ENCODE measurements around the gene ADGRA1.

The ADGRA1 gene

DNA sequence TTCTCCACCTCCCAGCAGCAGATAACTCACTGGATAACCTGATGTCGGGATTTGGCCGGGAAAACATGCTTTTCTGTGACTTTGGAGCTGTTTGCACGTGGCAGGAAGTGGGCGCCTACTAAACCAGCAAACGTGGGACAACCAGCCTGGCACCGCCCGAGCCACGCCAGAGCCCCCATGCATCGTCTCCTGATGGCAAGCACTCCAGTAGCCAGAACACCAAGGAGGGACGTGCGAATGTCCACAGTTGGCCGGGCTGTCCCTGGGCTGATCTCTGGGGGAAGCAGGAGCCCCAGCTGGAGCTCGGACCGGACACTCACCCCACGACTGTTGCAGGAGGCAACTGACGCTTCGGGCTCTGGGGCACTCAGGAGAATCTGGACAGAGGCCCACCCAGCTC lies 7.1 kb downstream of the ADGRA1 start:
- no peak for DNase-seq (ENCODE audit: low read depth)

- DNase-seq (ENCODE audit: low read depth): no peak
Observed at GRCh38 chr10:133095586-133095985, 7.9 kb downstream of the ADGRA1 start.

DNA sequence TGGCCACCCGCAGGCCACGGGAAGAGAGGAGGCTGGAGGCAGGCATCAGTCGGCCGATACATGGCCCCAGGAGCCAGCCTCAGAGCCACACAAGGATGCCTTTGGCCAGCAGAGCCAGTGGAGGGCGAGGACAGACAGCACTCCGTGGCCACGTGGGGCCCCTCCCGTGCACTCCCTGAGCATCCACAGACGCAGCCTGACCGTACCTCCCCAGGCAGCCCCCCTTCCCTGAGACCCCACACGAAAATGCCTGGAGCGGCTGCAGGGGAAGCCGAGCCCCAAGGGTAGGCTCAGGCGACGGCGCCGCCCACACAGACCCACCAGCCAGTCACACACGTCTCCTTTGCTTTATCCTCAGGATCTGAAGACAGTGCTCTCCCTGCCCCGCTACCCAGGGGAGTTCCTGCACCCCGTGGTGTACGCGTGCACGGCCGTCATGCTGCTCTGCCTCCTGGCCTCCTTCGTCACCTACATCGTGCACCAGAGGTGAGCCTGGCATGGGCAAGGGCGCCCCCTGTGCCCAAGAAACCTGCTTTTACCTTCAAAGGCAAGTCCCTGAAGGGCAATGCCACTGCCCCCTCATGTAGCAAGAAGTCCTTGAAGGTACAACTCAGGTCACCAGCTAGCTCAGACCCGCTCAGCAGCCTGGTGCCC lies 9.0 kb downstream of the ADGRA1 start:
- no peak for DNase-seq (ENCODE audit: low read depth)

DNA sequence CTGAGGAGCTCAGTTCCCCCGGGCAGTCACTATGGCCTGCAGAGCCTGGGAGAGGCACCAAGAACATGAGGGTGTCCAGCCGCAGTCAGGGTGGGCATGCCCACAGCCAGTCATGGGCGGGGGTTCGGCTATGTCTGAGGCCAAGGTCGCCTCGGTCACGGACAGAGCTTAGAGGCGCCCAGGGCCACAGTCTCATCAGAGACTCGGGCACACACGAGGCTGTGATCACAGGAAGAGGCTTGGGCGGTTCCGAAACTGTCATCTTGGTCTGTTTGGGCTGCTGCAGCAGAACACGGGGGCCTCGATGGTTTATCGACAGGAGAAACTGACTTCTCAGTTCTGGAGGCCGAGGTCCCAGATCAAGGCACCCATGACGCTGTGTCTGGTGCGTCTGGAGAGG lies 9.7 kb downstream of the ADGRA1 start:
- DNase-seq (ENCODE audit: low read depth): no peak

- no peak for DNase-seq (ENCODE audit: low read depth)
Observed at GRCh38 chr10:133097961-133098360, 10.2 kb downstream of the ADGRA1 start.

- no peak for DNase-seq (ENCODE audit: low read depth)
Observed at GRCh38 chr10:133098426-133099124, 10.9 kb downstream of the ADGRA1 start.

- DNase-seq (ENCODE audit: low read depth): no peak
Observed at GRCh38 chr10:133099571-133099970, 11.8 kb downstream of the ADGRA1 start.

- DNase-seq (ENCODE audit: low read depth): no peak
Observed at GRCh38 chr10:133100186-133100585, 12.5 kb downstream of the ADGRA1 start.

DNA sequence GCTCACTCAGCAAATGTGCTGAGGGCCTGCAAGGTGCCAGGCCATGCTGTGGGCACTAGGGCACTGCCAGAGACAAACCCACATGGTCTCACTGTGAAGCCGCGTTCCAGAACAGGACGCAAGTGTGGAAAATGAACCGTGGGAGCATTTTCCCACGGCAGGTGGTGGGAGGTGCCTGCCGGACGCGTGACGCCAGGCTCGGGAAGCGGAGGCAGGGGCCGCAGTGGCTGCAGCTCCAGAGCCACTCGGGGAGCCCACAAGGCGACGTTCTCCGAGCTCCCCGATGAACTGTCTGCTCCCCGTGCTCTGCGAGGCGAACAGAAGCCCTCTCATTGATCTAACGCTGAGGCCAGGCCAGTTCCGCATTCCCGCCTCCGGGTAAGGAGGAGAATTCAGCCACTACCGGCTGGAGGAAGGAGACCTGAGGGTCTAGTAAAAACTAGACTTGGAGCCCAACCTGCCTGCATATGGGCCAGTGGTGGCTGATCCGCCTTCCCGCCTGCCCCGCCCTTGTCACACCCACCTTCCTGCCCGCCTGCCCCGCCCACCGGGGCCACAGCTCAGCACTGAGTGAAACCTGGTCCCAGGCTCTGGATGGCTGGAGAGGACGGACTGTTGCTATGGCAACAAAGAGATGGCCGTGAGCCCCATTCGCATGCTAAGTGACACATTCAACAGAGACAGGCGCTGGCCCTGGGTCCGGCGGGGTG lies 13.1 kb downstream of the ADGRA1 start:
- DNase-seq (ENCODE audit: low read depth): no peak

GRCh38 chr10:133101416-133101810 lies 13.7 kb downstream of the ADGRA1 start:
- DNase-seq (ENCODE audit: low read depth): no peak

- DNase-seq (ENCODE audit: low read depth): no peak
Observed at GRCh38 chr10:133102415-133103095, 14.8 kb downstream of the ADGRA1 start.

GRCh38 chr10:133103311-133103910 lies 15.7 kb downstream of the ADGRA1 start:
- DNase-seq (ENCODE audit: low read depth): no peak

- no peak for DNase-seq (ENCODE audit: low read depth)
Observed at GRCh38 chr10:133104068-133104962, 16.6 kb downstream of the ADGRA1 start.

GRCh38 chr10:133104963-133105640 lies 17.4 kb downstream of the ADGRA1 start:
- no peak for DNase-seq (ENCODE audit: low read depth)

DNA sequence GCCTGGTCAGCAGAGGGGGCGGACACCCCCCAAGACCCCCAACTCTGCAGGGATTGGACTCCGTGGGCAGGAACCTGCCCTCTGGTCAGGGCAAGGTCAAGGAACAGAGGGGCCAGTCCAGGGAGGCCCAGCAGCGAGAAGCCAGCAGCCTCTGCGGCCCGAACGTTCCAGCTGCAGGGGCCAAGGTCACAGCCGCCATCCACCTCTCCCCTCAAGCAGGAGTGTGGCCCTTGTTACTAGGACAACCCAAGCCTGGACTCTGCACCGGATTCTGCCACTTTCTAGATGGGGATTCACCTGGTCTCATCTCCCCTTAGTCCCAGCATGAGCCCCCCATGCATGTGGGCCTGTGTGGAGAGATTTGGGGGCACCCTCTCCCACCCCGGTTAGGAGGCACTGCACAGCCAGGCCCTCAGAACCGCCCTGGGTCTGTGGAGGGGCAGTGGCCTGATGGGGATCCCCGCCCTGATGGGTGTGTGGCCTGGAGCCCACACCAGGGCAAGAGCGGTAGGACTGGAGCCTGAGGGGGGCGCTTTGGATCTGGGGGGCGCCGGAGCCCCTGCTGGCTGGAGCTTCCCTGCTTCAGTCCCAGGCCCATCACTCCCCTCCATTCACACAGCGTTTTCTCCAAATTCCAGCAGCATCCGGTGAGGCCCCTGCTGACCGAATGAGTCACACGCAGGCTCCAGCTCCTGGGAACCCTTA lies 18.1 kb downstream of the ADGRA1 start:
- DNase-seq (ENCODE audit: low read depth): no peak

DNA sequence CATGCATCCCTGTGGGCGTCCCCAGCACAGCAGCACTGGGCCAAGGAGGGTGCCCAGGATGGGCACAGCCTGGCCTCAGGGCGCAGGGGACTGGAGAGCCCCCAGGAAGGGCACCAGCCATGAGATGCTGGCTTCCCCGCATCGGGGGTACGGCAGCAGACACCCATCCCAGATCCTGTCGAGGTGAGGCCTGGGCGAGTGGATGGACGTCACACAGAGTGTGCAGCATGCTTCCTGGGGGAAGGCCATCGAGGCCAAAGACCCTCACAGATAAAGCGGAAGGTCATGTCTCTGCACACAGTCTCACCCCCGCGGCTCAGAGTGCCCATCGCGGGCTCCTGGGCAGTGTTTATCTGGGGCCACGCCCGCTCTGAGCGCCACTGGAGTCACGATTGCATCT lies 18.8 kb downstream of the ADGRA1 start:
- no peak for DNase-seq (ENCODE audit: low read depth)

GRCh38 chr10:133107442-133107841 lies 19.7 kb downstream of the ADGRA1 start:
- DNase-seq (ENCODE audit: low read depth): no peak

GRCh38 chr10:133109711-133110110 lies 22.0 kb downstream of the ADGRA1 start:
- DNase-seq (ENCODE audit: low read depth): no peak

DNA sequence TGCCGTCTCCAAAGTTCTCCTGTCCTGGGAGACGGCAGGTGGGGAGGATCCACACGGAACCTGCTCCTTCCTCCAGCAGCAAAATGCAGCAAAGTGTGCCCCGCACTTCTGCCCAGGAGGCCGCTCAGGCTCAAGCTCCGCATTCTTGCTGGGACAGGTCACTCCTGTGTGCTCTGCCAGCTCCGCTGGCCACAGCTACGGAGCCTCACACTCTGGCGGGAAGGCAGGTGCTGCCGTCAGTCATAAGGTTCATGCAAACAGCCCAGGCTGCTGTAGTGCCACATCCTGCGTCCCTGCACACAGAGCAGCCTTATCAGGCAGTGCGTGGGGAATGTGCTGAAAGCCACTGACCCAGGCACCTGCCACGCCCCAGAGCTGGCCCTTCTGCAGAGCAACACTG lies 22.4 kb downstream of the ADGRA1 start:
- no peak for DNase-seq (ENCODE audit: low read depth)
